Activated T-cell treated with anti-CD3 and anti-CD28 coated beads, Interleukin-2, amount 50 U/mL, for 1 hour (primary cell): ENCODE results near the gene THSD4.

Experiments
- DNase-seq: peaks from one replicate; pipeline ENCODE4 v3.0.0-alpha.2; 2020

THSD4 gene

DNA sequence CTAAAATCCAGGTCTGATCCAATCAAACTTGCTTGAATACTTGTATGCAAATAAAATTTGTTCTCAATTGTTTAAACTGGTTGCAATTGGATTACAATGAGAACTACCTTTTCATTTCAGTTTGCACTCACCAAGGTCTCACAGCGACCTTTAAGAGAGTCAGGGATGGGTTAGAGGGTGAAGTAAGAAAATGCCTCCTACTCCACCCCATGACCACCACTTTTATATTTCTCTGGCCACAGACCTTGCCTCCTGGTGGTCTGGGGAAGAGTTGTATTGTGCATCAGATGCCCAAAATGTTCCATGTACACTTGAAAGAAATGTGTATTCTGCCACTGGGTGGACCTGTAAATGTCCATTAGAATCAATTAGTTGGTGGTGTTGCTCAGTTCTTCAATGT is 16.4 kb upstream of the THSD4 start:
- no peak for DNase-seq

DNA sequence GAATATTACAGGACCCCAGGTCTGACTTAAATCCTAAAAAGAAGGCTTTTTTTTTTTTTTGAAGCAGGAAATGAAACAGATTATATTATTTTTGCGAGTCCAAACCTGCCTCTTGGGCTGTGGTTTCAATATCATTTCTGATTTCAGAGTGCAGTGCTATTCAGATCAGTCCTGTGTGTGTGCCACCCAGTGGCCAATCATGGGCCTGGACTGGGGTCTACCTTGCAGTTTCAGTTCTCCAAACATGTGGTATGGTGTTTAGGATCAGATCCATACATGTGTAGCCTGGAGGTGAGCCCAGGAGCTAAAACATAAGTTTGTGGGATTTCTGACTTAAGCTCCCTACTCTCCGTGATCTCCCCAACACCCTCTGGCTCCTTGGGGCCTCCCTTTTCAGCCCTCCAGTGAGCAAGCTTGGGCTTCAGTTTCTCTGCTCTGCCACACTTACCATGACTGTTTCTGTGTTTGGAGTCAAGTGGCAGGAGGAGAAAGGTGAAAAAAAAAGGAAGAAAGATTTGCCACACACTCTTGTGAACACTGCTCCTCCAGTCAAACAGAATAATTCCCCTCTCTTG is 12.1 kb upstream of the THSD4 start:
- DNase-seq = no peak

DNA sequence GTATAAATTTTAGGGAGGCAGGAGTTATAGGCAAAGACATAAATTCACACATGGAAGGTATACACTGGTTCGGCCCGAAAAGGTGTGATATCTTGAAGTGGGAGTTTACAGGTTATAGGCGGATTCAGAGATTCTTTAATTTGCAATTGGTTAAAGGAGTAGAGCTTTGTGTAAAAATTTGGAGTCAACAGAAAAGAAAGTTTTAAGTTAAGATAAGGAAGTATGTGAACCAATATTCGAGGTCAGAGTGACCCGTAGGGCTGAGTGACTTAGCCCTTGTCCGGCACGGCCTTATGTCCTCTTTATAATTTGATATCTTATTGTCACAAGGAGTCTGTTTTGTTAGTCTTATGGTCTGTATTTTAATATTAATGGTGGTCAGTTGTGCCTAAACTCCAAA is 10.6 kb upstream of the THSD4 start:
- DNase-seq = no peak

DNA sequence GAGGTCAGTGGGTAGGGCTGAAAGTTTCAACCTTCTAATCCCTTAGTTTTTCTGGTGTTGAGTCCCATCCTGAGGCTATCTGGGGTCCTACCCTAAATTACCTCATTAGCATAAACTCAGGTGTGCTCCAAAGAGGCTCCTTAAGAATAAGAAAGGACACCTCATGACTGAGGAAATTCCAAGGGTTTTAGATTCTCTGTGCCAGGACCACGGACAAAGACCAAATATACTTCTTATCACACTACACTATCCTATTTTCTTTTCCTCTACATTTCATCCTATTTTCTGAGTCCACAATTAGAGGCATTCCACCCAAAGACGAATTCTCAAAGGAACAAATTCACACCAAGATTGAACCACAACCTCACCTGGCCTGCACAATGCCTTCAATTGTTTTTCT is 9.8 kb upstream of the THSD4 start:
- no peak for DNase-seq

DNA sequence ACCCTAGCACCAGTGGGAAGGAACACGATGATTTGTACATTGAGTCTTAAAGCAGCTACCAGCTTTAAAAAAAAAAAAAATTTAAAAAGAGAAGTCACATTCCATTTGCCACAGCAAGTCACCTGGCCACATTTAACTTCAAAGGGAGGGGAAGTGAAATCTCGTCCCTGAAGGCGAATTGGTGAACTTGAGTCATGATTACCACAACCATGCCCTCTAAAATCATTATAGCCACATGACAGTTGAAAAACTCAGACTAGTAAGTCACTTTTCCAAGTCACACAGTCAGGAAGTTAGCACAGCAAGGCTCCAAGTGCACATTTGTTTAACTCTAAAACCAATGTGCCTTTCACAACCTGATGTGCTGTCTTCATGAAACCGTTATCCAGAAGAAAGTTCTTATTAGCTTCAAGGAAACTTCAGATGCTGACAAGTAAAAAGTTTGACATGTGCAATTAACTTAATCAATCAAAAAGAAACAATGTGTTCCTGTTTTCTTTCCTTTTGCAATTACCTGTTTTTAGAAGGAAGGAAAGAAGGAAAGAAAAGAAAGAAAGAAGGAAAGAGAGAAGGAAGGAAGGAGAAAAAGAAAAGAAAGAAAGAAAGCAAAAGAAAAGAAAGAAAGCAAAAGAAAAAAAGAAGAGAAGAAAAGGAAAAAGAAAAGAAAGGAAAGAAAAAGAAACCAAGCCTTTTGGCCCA is 8.3 kb upstream of the THSD4 start:
- no peak for DNase-seq

DNA sequence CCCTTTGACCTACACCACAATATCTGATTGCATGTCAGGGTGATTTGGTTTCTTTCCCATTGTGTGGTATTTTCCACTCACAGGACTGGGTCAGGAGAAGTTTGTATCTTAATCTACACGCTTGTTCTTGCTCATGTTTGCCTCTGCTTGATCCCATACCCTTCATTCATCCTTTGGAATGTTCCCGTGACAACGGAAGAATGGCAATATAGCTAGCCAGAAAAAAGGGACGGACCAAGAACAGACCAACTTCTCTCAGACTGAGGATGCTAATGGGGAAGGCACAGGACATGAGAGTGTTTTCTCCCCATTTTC is 7.8 kb upstream of the THSD4 start:
- no peak for DNase-seq

DNA sequence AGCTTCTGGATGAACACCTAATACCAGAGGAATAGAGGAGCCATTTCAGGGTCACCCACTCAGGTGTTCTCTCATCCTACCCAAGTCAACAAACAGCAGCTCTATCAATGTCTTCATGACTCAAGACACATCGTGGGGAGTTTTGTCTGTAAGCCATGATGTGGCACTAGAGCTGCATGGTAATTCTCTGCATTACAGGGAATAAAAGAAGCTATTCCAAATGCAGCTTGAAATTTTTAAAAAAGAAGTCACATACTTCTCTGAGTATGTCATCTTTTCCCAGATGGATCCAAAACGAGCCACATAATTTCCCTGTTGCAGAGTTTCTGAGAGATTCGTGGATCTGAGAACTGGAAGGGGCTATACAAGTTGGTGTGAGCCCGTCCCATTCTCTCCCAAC is 6.1 kb upstream of the THSD4 start:
- no peak for DNase-seq

DNA sequence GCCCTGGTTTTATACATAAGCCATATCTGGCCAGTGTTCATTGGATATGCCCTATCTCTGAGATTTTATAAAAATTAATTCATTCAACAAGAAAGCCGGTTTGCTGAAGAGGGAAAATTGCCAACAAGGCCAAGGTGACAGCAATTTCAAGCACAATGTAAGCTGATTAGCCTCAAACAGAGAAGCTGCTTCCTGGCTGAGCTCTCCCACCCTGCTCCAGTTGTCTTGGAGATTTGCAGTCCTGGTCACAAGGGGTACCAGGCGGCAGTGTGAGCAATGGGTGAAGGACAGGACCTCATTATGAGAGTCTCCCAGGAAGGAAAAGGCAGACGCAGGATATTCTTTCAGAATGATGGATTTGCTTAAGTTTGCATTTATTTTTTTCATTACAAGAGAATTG is 5.4 kb upstream of the THSD4 start:
- DNase-seq = no peak

DNA sequence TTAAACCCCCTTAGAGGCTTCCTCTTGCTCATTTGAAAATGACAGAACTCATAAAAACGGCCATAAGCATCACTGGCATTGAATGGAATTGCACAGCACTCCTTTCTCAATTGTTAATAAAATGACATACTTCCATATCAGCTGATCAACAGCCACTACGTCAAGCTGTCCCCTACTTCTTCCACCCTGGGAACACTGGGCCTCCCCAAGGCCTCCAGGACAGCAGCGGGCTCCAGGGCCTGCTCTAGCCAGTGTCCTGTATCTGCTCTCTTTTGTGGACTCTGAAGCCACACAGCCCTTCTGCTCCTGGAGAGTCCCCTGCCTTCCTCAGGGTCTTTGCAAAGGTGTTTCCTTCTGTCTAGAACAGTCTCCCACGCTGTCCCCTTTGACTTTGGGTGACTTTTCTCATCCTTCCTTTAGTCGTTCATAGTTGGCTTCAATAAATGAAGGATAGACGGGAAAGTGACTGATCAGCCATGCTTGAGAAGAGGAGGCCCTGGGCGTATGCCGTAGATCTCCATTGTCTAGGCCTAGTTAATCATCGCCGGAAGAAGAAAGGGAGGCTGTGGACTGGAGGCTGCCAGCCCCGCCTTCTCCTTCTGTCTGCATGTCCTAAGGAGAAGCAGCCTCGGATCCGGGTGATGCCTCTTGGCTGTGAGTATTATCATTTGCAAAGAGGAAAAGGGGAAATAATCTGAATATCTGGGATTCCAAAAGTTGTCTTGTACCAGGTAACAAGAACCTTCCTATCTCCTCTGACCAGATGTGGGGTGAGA is 4.7 kb upstream of the THSD4 start:
- DNase-seq = no peak

DNA sequence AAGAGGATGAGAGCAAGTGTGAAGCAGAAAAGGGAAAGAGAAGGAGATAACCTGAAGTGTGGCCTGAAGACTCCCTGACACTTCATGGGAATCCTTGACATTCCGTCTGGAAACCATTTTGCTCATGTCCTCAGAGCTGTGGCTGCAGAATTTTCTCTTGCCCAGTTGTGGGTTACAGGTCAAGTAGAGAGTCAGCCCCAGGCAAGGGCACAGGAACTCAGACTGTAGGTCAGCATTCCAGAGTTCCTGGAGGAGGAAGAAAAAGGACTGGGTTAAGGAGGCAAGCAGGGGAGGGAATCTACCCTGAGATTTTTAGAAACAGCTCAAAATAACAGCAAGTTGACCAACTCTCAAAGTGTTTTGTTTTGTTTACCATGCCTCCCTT is 4.1 kb upstream of the THSD4 start:
- DNase-seq = no peak

DNA sequence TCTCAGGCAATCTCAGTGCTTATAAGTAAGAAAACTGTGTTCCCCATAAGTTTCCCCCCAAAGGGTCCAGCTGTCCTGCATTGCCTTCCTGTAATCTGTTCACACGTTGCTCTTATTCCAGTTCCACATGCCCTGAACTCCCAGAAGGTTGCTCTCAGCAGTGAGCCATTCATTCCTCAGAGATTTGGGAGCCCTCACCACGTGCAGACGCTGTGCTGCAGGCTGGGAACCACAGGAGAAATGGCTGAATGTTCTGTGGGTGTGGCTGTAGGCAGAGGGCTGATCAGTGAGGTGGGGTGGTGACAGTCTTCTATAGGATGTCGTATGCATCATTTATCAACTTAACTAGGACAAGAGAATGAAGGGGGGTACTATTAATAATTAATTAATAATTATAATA is 3.3 kb upstream of the THSD4 start:
- no peak for DNase-seq

DNA sequence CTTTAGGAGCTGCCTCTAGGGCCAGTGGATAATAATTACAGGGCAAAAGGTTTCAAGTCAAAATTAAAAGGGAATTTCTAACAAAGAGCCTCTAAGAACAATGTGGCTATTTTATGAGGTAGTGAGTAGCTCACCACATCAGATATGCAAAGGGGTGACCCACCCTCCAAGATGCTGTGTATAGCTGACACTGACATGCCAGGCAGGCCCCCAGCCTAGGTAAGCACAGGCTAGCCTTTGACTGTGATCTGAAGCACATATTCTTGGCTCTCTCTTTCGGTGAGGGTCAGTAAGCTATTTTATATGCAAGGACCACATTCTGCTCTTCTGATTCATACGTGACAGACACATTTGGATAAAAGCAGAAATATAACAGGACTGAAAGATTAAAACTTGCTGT is 2.8 kb upstream of the THSD4 start:
- DNase-seq = no peak

DNA sequence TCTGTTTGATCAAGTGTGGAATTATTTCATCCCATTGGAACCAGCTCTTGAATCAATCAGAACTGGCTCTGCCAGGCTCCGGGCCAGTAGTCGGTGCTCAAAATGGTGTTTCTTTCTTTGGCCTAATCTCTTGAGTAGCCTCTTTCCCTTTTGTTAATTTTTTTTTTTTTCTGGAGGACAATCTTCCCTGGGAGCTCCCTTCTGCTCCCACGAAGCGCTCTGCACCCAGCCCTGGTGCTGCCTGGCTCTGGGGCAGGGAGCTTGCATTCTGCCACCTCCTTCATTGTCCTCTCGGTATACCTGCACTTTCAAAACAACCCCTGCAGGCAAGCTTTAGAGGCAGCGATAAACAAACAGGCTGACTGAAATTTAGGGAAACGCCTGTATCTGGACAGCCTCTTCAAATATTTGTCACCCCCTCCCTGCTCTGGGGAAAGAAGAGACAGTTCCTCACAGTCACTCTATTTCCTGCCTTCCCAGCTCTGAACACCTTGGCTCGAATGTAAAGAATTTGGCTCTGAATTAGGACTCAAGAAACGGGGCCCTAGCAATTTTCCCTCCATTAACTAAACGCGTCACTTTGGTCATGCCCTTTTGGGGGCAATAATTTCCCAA is 1.1 kb upstream of the THSD4 start:
- DNase-seq = no peak

DNA sequence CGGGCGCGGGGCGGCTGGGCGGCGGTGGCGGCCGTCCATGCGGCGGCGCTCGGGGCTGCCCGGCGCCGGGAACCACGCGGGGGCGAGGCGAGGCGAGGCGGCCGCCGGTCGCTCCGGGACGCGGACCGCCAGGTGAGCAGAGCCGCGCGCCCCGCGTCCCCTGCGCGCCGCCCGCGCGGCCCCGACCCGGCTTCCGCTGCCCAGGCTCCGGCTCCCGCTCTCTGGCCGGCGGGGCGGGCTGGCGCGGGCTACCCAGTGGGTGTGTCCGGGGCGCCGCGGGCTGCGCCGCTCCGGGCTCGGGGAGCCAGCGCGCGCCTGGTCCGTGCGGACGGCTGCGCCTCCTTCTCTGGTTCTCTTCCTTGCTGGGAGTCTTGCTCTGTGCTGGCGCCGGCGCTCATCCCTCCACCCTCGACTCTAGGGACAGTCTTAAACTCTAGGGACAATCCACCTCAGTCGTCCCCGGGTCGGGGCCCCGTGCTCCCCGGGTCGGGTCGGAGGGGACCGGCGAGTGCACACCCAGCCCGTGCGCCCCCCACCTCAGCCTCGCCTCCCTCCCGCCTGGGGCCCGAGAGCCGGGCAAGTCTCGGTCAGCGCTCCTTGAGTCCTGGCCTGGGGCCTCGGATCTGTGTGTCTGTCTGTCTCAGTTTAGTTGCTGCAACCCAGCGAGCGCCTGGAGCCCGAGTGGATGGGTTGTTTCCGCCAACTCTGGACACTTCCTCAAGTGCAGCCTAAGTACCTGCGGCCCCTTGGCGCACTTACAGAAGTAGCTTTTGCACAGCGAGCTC is 488 bp downstream of the THSD4 start:
- no peak for DNase-seq

DNA sequence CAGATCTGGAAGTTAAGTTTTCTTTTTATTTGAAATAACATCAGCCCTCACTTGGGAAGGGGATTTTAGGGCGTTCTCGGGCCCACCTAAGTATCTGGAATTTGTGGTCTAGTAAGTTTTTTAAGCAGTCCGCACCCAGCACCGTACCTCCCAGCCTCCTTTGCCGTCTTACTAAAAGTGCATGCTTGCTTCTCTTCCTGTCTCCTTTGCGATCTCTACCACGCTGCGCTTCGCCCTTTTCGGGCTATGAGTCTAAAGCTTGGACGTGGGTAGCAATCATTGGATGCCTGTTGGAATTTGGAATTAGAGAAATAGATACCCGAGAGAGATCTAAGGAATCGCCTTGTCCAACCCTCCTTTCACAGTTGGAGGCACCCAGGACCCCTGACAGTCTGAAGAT is 1.1 kb downstream of the THSD4 start:
- no peak for DNase-seq

DNA sequence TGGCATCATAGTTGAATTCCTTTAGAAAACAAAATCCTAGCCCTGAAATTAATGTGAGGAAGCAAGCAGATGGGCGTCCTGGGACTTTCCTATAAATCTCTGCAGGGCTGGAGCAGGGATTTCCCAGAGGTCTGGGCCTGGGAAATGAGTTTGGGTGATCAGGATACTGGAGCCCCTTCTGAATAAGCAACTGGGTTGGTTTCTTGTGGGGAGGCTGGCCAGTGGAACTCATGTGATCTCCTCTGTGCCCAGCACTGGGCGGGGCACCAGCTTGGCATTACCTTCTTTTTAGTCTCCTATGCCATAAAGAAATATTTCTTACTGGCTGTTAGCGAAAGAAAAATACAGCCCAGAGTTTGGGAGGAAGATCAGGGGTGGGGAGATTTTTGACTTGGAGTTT is 1.7 kb downstream of the THSD4 start:
- DNase-seq = no peak

DNA sequence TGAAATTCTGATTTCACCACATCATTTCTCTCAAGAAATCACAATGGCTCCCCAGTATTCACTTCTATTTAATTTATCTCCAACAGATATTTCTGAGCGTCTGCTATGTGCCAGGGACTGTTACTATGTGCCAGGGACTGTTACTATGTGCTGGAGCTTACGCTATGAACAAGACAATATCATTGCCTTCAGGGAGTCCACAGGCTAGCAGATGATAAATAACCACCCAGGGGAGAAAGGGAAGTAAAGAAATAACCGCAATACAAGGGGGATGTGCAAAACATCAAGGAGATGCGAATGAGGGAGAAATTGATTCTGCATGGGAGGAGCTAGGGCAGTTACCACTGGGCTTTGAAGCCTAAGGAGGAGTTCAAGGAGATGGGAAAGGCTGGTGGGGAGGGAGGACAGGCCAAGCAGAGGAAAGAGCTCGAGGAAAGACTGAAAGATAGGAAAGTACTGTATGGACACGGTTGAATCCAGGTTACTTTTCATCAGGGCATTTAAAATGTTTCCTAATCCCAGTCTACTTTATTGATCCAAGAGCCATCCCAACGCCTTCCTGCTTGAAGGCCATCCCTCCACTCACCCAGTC is 2.5 kb downstream of the THSD4 start:
- DNase-seq = no peak

DNA sequence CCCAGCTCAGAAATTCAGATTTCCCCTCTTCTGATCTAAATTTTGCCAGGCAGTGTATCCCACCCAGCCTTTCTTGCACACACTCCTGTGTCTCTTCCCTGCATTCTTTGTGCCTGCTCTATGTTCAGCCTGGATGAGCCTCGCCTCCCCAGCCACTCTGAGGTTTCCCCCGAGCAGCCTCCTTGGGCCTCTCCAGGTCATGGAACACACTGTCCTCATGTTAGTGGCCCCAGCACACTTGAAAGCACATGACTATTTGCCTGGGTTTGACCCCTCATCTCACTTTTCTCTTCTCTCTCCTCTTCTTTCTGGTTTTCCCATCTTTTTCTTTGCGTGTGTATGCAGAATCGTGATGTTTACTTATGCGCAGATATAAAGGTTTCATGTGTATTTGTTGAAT is 3.1 kb downstream of the THSD4 start:
- DNase-seq = no peak

DNA sequence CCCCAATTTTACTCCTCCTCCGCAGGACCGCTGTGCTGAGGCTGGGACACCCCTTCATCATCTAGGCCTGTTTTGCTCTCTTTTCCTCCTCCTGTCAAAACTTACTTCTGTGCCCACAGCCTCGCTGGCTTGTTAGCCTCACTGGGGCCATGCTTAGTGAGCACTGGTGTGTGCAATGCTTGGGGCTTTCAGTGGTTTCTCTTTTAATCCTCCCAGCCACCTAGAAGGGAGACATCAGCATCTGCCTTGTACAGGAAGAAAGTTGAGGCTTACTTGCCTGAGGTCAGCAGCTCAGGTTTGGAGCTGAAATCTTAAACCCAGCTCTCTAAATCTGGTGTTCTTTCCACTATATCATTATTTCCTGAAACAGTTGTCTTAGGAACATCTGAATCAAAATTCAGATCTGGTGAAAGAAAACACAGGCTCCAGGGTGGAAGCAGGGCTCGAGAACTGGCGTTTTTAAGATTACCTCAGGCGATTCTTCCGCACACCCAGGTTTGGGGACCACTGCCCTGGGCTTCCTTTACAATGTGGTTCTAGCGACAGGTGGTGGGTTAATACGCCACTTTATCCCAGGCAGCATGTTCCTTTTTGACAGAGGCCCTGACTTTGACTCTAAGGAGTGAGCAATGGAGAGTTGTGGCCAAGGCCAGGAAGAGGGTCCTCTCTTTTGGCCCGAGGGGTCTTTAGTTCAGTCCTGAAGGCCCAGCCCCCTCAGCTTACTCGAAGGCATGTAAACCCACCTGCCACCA is 3.8 kb downstream of the THSD4 start:
- DNase-seq = no peak

DNA sequence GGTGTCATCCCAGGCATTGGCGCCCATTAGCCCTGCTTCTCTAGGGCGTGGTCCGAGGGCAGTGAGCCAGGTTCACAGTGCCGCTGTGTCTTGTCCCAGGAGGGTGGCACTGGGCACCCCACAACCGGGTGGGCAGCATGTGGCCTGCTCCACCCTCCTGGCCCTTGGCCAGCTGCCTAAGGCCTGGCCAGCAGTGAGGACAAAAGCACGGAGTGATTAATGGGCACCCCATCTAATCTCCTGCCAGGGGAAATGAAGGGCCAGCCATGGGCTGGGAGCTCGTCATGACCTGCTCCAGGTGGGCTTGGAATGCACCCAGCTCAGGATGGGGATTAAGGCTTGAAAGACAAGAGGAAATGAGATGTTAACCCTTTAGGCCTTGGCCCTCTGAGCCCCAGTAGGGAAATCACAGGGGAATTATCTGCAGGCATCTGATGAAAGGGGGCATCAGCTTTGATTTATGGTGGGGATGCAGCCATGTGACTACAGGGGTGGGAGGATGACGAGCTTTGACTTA is 5.2 kb downstream of the THSD4 start:
- no peak for DNase-seq

DNA sequence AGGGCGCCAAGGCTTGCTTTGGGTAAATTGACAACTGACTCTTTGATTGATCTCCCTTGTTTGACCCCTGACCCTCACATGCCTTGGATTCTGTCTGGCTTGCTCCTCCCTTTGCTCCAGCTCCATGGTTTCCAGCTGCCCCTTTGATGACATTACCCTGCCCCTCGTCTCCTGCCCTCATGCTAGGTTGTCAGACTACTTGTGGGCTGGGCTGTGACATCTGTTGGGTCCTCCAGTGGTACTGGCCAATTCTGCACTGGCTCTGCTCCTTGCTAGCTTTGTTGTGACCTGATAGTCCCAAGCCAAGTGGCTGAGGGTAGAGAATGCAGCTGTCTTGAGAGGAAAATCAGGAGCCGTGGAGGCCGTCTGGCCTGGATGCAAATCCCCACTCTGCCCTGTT is 6.2 kb downstream of the THSD4 start:
- DNase-seq = no peak
